GM21381 (cell line): ENCODE data around the gene ADAMTSL2.

Source experiments
- ATAC-seq: cut with Tn5 transposase; IDR thresholded peaks from one replicate; pipeline ENCODE4 v1.9.1; 2021; ENCODE audit warnings: mild to moderate bottlenecking, moderate library complexity; ENCODE audit not compliant: unreplicated experiment

ADAMTSL2 gene

GRCh38 chr9:133584559-133585476 is 50.3 kb downstream of the ADAMTSL2 start:
- ATAC-seq = no peak

GRCh38 chr9:133585481-133586351 is 51.2 kb downstream of the ADAMTSL2 start:
- ATAC-seq = no peak

- no peak for ATAC-seq
These were observed 52.5 kb downstream of the ADAMTSL2 start for GRCh38 chr9:133587051-133587450.

- no peak for ATAC-seq
These were observed 53.0 kb downstream of the ADAMTSL2 start for GRCh38 chr9:133587466-133587865.

- ATAC-seq = no peak
These were observed 55.1 kb downstream of the ADAMTSL2 start for GRCh38 chr9:133589454-133590227.

GRCh38 chr9:133590231-133590855 is 55.8 kb downstream of the ADAMTSL2 start:
- ATAC-seq = no peak

- ATAC-seq = no peak
These were observed 56.8 kb downstream of the ADAMTSL2 start for GRCh38 chr9:133591116-133591910.

- ATAC-seq = no peak
These were observed 57.5 kb downstream of the ADAMTSL2 start for GRCh38 chr9:133591985-133592384.

- ATAC-seq = no peak
These were observed 58.4 kb downstream of the ADAMTSL2 start for GRCh38 chr9:133592731-133593409.

- no peak for ATAC-seq
These were observed 59.2 kb downstream of the ADAMTSL2 start for GRCh38 chr9:133593587-133594253.

GRCh38 chr9:133594310-133594709 is 59.8 kb downstream of the ADAMTSL2 start:
- no peak for ATAC-seq

GRCh38 chr9:133595910-133596309 is 61.4 kb downstream of the ADAMTSL2 start:
- no peak for ATAC-seq

GRCh38 chr9:133597316-133597957 is 62.9 kb downstream of the ADAMTSL2 start:
- ATAC-seq = no peak

- no peak for ATAC-seq
These were observed 64.5 kb downstream of the ADAMTSL2 start for GRCh38 chr9:133598978-133599377.

GRCh38 chr9:133599470-133600173 is 65.1 kb downstream of the ADAMTSL2 start:
- ATAC-seq = no peak

- ATAC-seq = no peak
These were observed 66.2 kb downstream of the ADAMTSL2 start for GRCh38 chr9:133600739-133601138.

- no peak for ATAC-seq
These were observed 67.2 kb downstream of the ADAMTSL2 start for GRCh38 chr9:133601746-133602145.
